Astrocyte (in vitro differentiated cells and primary cell): Measurements from ENCODE around the gene MAST3. TPM values are rescaled to one million over a fixed set of nuclear protein-coding genes. Genes with fewer than 3 reads are reported as not detected.

Source experiments
- DNase-seq: peaks from one replicate; pipeline ENCODE4 v3.0.0-alpha.2; 2010; ENCODE audit warnings: low read depth
- FAIRE-seq: peaks from 2 replicates; lab custom pipeline; 2011; peaks lifted over from hg19 to GRCh38; lab: Jason Lieb, UNC
- H2AFZ ChIP-seq: 2 replicates; pipeline ENCODE4 v1.6.0; 2012; ENCODE audit warnings: low read depth, low read length, inconsistent platforms
- H3K27ac ChIP-seq: 2 replicates; pipeline ENCODE4 v1.5.1; 2011; ENCODE audit warnings: low read depth, low read length, inconsistent platforms
- H3K27me3 ChIP-seq: 2 replicates; pipeline ENCODE4 v1.6.0; 2011; ENCODE audit warnings: low read length, inconsistent platforms; ENCODE audit not compliant: insufficient read depth
- H3K36me3 ChIP-seq: 2 replicates; pipeline ENCODE4 v1.5.1; 2011; ENCODE audit warnings: low read length, inconsistent platforms; ENCODE audit not compliant: insufficient read depth
- H3K4me1 ChIP-seq: 2 replicates; pipeline ENCODE4 v1.5.1; 2011; ENCODE audit warnings: low read length, inconsistent platforms; ENCODE audit not compliant: insufficient read depth
- H3K4me2 ChIP-seq: 2 replicates; pipeline ENCODE4 v1.6.0; 2012; ENCODE audit warnings: low read length, inconsistent platforms
- H3K4me3 ChIP-seq: 2 replicates; pipeline ENCODE4 v1.5.1; 2011; ENCODE audit warnings: low read depth, mild to moderate bottlenecking, low read length, inconsistent platforms; ENCODE audit not compliant: insufficient read depth
- H3K79me2 ChIP-seq: 2 replicates; pipeline ENCODE4 v1.6.0; 2012; ENCODE audit warnings: mild to moderate bottlenecking, low read length, inconsistent platforms; ENCODE audit not compliant: insufficient read depth
- H3K9ac ChIP-seq: 2 replicates; pipeline ENCODE4 v1.6.0; 2012; ENCODE audit warnings: mild to moderate bottlenecking, low read length, inconsistent platforms
- H3K9me3 ChIP-seq: 2 replicates; pipeline ENCODE4 v1.5.1; 2012; ENCODE audit warnings: low read depth, mild to moderate bottlenecking, low read length, inconsistent platforms; ENCODE audit not compliant: insufficient read depth
- H4K20me1 ChIP-seq: 2 replicates; pipeline ENCODE4 v1.6.0; 2012; ENCODE audit warnings: low read length, inconsistent platforms; ENCODE audit not compliant: insufficient read depth
- H3K27ac Mint-ChIP-seq: one replicate; pipeline ENCODE4 v1.8.0; 2021; ENCODE audit warnings: mild to moderate bottlenecking, mixed read lengths; ENCODE audit not compliant: unreplicated experiment
- H3K27me3 Mint-ChIP-seq: one replicate; pipeline ENCODE4 v1.8.0; 2021; ENCODE audit warnings: low read depth, mixed read lengths; ENCODE audit not compliant: unreplicated experiment
- H3K36me3 Mint-ChIP-seq: one replicate; pipeline ENCODE4 v1.8.0; 2021; ENCODE audit warnings: low read depth, mixed read lengths; ENCODE audit not compliant: unreplicated experiment
- H3K4me1 Mint-ChIP-seq: one replicate; pipeline ENCODE4 v1.8.0; 2021; ENCODE audit warnings: low read depth, mixed read lengths; ENCODE audit not compliant: unreplicated experiment
- H3K4me3 Mint-ChIP-seq: one replicate; pipeline ENCODE4 v1.8.0; 2021; ENCODE audit warnings: mild to moderate bottlenecking, moderate library complexity, mixed read lengths; ENCODE audit not compliant: unreplicated experiment
- H3K9me3 Mint-ChIP-seq: one replicate; pipeline ENCODE4 v1.8.0; 2021; ENCODE audit warnings: mild to moderate bottlenecking, mixed read lengths; ENCODE audit not compliant: unreplicated experiment
- CTCF ChIP-seq: IDR thresholded peaks from 2 replicates; pipeline ENCODE4 v1.5.1; 2011; ENCODE audit warnings: low read depth, mild to moderate bottlenecking, inconsistent platforms, low read length, moderate library complexity; ENCODE audit not compliant: insufficient read depth
- EZH2 ChIP-seq: IDR thresholded peaks from 2 replicates; pipeline ENCODE4 v1.6.1; 2012; ENCODE audit warnings: mild to moderate bottlenecking, low read length, inconsistent platforms; ENCODE audit not compliant: insufficient read depth
- total RNA-seq: library from RNA; stranded (reverse); gene quantifications from 2 replicates; pipeline ENCODE4 v1.2.1, GENCODE V29; 2021

The MAST3 gene
- total RNA-seq, 1 donor from 2014 or later = 5.5 TPM

GRCh38 chr19:18070181-18070580, 27.4 kb upstream of the MAST3 start:
- no peaks in the 10 kb centered on the region for H3K79me2 ChIP-seq
- H3K9me3 ChIP-seq = no peaks in the 10 kb centered on the region
- H3K27me3 Mint-ChIP-seq = peaks cover 13% of the 10 kb centered on the region
- FAIRE-seq (no peak), DNase-seq (no peak)
- H3K36me3 Mint-ChIP-seq = no peaks in the 10 kb centered on the region
- H3K4me1 ChIP-seq = no peaks in the 10 kb centered on the region
- H3K9me3 Mint-ChIP-seq = no peaks in the 10 kb centered on the region
- no peak overlapping the region for H3K9ac ChIP-seq
- TF ChIP-seq CTCF = no peak
- no peak for TF ChIP-seq EZH2
- H4K20me1 ChIP-seq = no peaks in the 10 kb centered on the region
- no peak overlapping the region for H2AFZ ChIP-seq
- no peak overlapping the region for H3K4me2 ChIP-seq
- H3K27ac Mint-ChIP-seq = no peak overlapping the region
- H3K4me3 Mint-ChIP-seq = no peak overlapping the region
- H3K4me3 ChIP-seq = no peak overlapping the region
- peaks cover 2% of the 10 kb centered on the region for H3K27me3 ChIP-seq
- H3K4me1 Mint-ChIP-seq = no peaks in the 10 kb centered on the region
- H3K36me3 ChIP-seq = no peaks in the 10 kb centered on the region
- no peak overlapping the region for H3K27ac ChIP-seq

GRCh38 chr19:18072335-18072734, 25.2 kb upstream of the MAST3 start:
- Mint-ChIP-seq H3K9me3 (no peaks in the 10 kb centered on the region), H3K4me3 (no peak overlapping the region)
- FAIRE-seq = no peak

More at GRCh38 chr19:18072335-18072734, 25.2 kb upstream of the MAST3 start:
- Histone ChIP-seq H4K20me1 (no peaks in the 10 kb centered on the region), H3K4me2 (no peak overlapping the region), H3K27me3 (peaks cover 2% of the 10 kb centered on the region), H3K4me1 (no peaks in the 10 kb centered on the region), H3K9ac (no peak overlapping the region), H3K79me2 (no peaks in the 10 kb centered on the region), H3K9me3 (no peaks in the 10 kb centered on the region), H3K27ac (no peak overlapping the region), H3K4me3 (no peak overlapping the region), H3K36me3 (no peaks in the 10 kb centered on the region), H2AFZ (no peak overlapping the region)
- Mint-ChIP-seq H3K4me1 (no peaks in the 10 kb centered on the region), H3K27me3 (peaks cover 11% of the 10 kb centered on the region), H3K36me3 (no peaks in the 10 kb centered on the region), H3K27ac (no peak overlapping the region)
- DNase-seq = no peak
- no peak for TF ChIP-seq CTCF
- TF ChIP-seq EZH2 = no peak
